DOHH2 (cell line): ENCODE data around the gene HADHA.

Experiments
- H3F3A ChIP-seq: fragments of 200-600 bp; sonication (generic), shearing (Covaris generic); 2 replicates; pipeline ENCODE4 v1.6.0; 2016; ENCODE audit warnings: antibody characterized with exemption, mild to moderate bottlenecking; ENCODE audit not compliant: control insufficient read depth, insufficient read depth
- H3K27ac ChIP-seq: fragments of 200-600 bp; sonication (generic); 2 replicates; pipeline ENCODE4 v1.5.1; 2014; ENCODE audit warnings: low read depth, mild to moderate bottlenecking, low read length, moderate library complexity
- H3K27me3 ChIP-seq: fragments of 200-600 bp; sonication (generic); 2 replicates; pipeline ENCODE4 v1.6.1; 2014; ENCODE audit warnings: mild to moderate bottlenecking, low read length, mixed read lengths; ENCODE audit not compliant: control insufficient read depth
- H3K36me3 ChIP-seq: fragments of 200-600 bp; sonication (generic); 2 replicates; pipeline ENCODE4 v1.6.1; 2014; ENCODE audit warnings: mild to moderate bottlenecking, low read length, moderate library complexity, mixed read lengths; ENCODE audit not compliant: control insufficient read depth
- H3K4me1 ChIP-seq: fragments of 200-600 bp; sonication (generic); 2 replicates; pipeline ENCODE4 v1.6.1; 2014; ENCODE audit warnings: mild to moderate bottlenecking, low read length, mixed read lengths; ENCODE audit not compliant: control insufficient read depth
- H3K4me2 ChIP-seq: fragments of 200-600 bp; sonication (generic); 2 replicates; pipeline ENCODE4 v1.6.0; 2014; ENCODE audit warnings: mild to moderate bottlenecking, low read length, moderate library complexity
- H3K4me3 ChIP-seq: fragments of 200-600 bp; sonication (generic); 2 replicates; pipeline ENCODE4 v1.5.1; 2014; ENCODE audit warnings: mild to moderate bottlenecking, low read length, mixed read lengths
- H3K79me2 ChIP-seq: fragments of 200-600 bp; sonication (generic); 2 replicates; pipeline ENCODE4 v1.6.1; 2014; ENCODE audit warnings: mild to moderate bottlenecking, low read length, mixed read lengths; ENCODE audit not compliant: control insufficient read depth
- H3K9me2 ChIP-seq: fragments of 200-600 bp; sonication (generic); replicated peaks from 2 replicates; pipeline ENCODE4 v1.6.1; 2014; ENCODE audit warnings: mild to moderate bottlenecking, low read length, mixed read lengths; ENCODE audit not compliant: control insufficient read depth
- H3K9me3 ChIP-seq: fragments of 200-600 bp; sonication (generic); 2 replicates; pipeline ENCODE4 v1.6.1; 2014; ENCODE audit warnings: antibody characterized with exemption, low read length, mixed read lengths; ENCODE audit not compliant: control insufficient read depth, insufficient read depth
- H4K20me1 ChIP-seq: fragments of 200-600 bp; sonication (generic); 2 replicates; pipeline ENCODE4 v1.6.0; 2014; ENCODE audit warnings: low read depth, mild to moderate bottlenecking, antibody characterized with exemption, low read length, moderate library complexity; ENCODE audit not compliant: control insufficient read depth, insufficient read depth
- CTCF ChIP-seq: fragments of 200-600 bp; sonication (generic); IDR thresholded peaks from one replicate; pipeline ENCODE4 v1.5.1; 2014; ENCODE audit warnings: antibody characterized with exemption, mild to moderate bottlenecking, low read depth, low read length; ENCODE audit not compliant: poor library complexity, severe bottlenecking
- EZH2phosphoT487 ChIP-seq: fragments of 200-600 bp; sonication (generic); IDR thresholded peaks from 2 replicates; pipeline ENCODE4 v1.6.1; 2017; ENCODE audit warnings: borderline replicate concordance, mild to moderate bottlenecking, antibody characterized with exemption, low read length, moderate library complexity, mixed read lengths

The HADHA gene

DNA sequence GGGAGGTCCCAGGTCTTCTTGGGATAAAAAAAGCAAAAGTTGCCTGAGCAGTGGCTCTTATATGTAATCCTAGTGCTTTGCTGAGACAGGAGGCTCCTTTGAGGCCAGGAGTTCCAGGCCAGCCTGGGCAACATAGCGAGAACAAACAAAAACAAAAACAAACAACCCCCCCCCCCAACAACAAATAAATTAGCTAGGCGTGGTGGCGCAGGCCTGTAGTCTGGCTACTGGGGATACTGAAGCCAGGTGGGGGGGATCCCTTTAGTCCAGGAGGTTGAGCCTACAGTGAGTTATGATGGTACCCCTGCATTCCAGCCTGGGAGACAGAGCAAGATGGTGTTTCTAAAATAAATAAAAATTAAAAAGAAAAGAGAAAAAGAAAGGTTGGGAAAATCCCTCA lies 66.2 kb downstream of the HADHA start:
- Histone ChIP-seq H3F3A (no peaks in the 10 kb centered on the region), H3K27ac (no peak overlapping the region), H3K4me2 (peak overlapping the region; percentile 64), H3K9me3 (no peaks in the 10 kb centered on the region), H3K36me3 (no peaks in the 10 kb centered on the region), H3K9me2 (no peaks in the 10 kb centered on the region), H3K4me1 (peaks cover 8% of the 10 kb centered on the region), H4K20me1 (no peaks in the 10 kb centered on the region), H3K27me3 (peaks cover 27% of the 10 kb centered on the region), H3K79me2 (no peaks in the 10 kb centered on the region), H3K4me3 (peak overlapping the region; percentile 62; the same call in 1 of the 2 replicates)
- TF ChIP-seq CTCF: no peak
- TF ChIP-seq EZH2phosphoT487: no peak

DNA sequence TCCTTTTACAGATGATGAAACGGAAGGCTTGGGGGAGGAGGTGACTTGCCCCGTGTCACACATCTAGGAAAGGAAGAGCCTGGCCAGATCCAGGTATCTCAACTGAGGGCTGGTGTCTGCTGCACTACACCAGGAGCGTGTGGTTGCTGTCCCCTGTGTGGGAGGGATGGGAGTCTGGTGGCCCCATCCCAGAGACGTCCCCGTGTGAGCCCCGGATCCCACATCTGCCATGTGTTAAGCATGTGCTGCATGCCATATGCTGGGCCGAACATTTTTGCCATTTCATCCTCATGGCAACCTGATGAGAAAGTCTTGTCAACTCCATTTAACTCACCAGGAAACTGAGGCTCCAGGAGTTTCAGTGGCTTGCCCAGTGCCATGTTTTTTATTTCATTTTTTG lies 67.3 kb downstream of the HADHA start:
- peaks cover 33% of the 10 kb centered on the region for H3K27me3 ChIP-seq
- no peaks in the 10 kb centered on the region for H4K20me1 ChIP-seq
- TF ChIP-seq EZH2phosphoT487 (no peak), CTCF (no peak)
- H3K9me2 ChIP-seq: no peaks in the 10 kb centered on the region
- H3K4me1 ChIP-seq: peaks cover 8% of the 10 kb centered on the region
- no peak overlapping the region for H3K4me2 ChIP-seq
- H3K27ac ChIP-seq: no peak overlapping the region
- no peak overlapping the region for H3K4me3 ChIP-seq
- H3K9me3 ChIP-seq: no peaks in the 10 kb centered on the region
- no peaks in the 10 kb centered on the region for H3F3A ChIP-seq
- no peaks in the 10 kb centered on the region for H3K36me3 ChIP-seq
- no peaks in the 10 kb centered on the region for H3K79me2 ChIP-seq

DNA sequence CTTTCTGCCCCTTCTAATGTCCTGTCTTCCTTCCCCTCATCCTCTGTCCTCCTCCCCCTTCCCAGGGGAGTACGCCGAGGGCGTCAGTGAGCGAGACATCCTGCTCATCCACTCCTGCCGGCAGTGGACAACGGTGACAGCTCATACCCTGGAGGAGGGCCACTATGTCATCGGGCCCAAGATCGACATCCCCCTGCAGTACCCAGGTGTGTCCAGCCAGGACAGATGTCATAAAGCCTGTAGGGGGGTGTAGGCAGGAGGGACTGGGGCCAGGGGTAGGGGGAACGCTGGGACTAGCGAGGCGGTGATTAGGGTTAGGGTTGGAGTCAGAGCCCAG lies 68.2 kb downstream of the HADHA start:
- H3K27ac ChIP-seq: no peak overlapping the region
- H3K9me2 ChIP-seq: no peaks in the 10 kb centered on the region
- H3K9me3 ChIP-seq: no peaks in the 10 kb centered on the region
- no peak overlapping the region for H3K4me2 ChIP-seq
- TF ChIP-seq CTCF: no peak
- no peak for TF ChIP-seq EZH2phosphoT487
- H3F3A ChIP-seq: no peaks in the 10 kb centered on the region
- no peak overlapping the region for H3K4me3 ChIP-seq
- no peaks in the 10 kb centered on the region for H4K20me1 ChIP-seq
- peaks cover 36% of the 10 kb centered on the region for H3K27me3 ChIP-seq
- H3K4me1 ChIP-seq: peaks cover 8% of the 10 kb centered on the region
- no peaks in the 10 kb centered on the region for H3K36me3 ChIP-seq
- no peaks in the 10 kb centered on the region for H3K79me2 ChIP-seq
